K562 (cell line): ENCODE measurements around the gene ATP6V0D1. TPM values are rescaled to one million over a fixed set of nuclear protein-coding genes. Genes with fewer than 3 reads are reported as not detected.

Experiments
- C11orf30 ChIP-seq: fragments of 450-650 bp; IDR thresholded peaks from 2 replicates; pipeline ENCODE4 v1.6.1; 2016; ENCODE audit warnings: low read depth, mild to moderate bottlenecking
- CEBPG ChIP-seq, 3 experiments: fragments of 200-800 bp in 1 of 3; sonication (Bioruptor generic) in 1 of 3; sonication (generic) in 1 of 3; formaldehyde crosslinking in 1 of 3; IDR thresholded peaks in 2 of 3; conservative IDR thresholded peaks in 1 of 3; 2 replicates each; pipeline versions ENCODE4 v1.6.1 to v1.8.0; 2016 to 2022; ENCODE audit warnings: missing compliant biosample characterization in 2 of 3, missing genetic modification characterization in 2 of 3, mild to moderate bottlenecking in 1 of 3, missing genetic modification reagents in 1 of 3
- CREBBP ChIP-seq: IDR thresholded peaks from one replicate; pipeline ENCODE4 v1.6.1; 2012; ENCODE audit warnings: low read depth, mild to moderate bottlenecking, control low read depth, inconsistent platforms, low read length
- FOXK1 ChIP-seq: sonication (generic); formaldehyde crosslinking; IDR thresholded peaks from 2 replicates; pipeline ENCODE4 v1.8.0; 2022; ENCODE audit warnings: missing genetic modification reagents, mild to moderate bottlenecking, borderline replicate concordance
- FUS ChIP-seq: fragments of 200-400 bp; formaldehyde crosslinking; optimal IDR thresholded peaks from 2 replicates; pipeline ENCODE3; 2017; ENCODE audit warnings: low read depth, low read length
- GTF2F1 ChIP-seq: IDR thresholded peaks from 2 replicates; pipeline ENCODE4 v1.6.1; 2011; ENCODE audit warnings: low read depth, low read length, improper control_type of control experiment
- HCFC1 ChIP-seq: IDR thresholded peaks from 2 replicates; pipeline ENCODE4 v1.6.1; 2012; ENCODE audit warnings: low read depth, low read length, improper control_type of control experiment
- KLF10 ChIP-seq: fragments of 250-450 bp; sonication (Bioruptor Pico); IDR thresholded peaks from 2 replicates; pipeline ENCODE4 v1.6.1; 2021; ENCODE audit warnings: matching md5 sums
- NCOR1 ChIP-seq: fragments of 450-650 bp; IDR thresholded peaks from 2 replicates; pipeline ENCODE4 v1.6.1; 2016; ENCODE audit warnings: mild to moderate bottlenecking, moderate library complexity
- NUFIP1 ChIP-seq: fragments of 450-650 bp; IDR thresholded peaks from 2 replicates; pipeline ENCODE4 v1.6.1; 2018; ENCODE audit not compliant: partially characterized antibody
- OTX1 ChIP-seq: fragments of 450-650 bp; formaldehyde crosslinking; IDR thresholded peaks from 2 replicates; pipeline ENCODE4 v1.4.0; 2022; ENCODE audit warnings: mild to moderate bottlenecking
- PHTF2 ChIP-seq: fragments of 250-450 bp; sonication (Bioruptor Pico); IDR thresholded peaks from 2 replicates; pipeline ENCODE4 v1.5.0; 2021; ENCODE audit warnings: mild to moderate bottlenecking
- PTTG1 ChIP-seq: fragments of 450-650 bp; IDR thresholded peaks from 2 replicates; pipeline ENCODE4 v1.6.1; 2016; ENCODE audit warnings: low read depth, mild to moderate bottlenecking, missing genetic modification characterization, missing compliant biosample characterization
- SP1 ChIP-seq: sonication (generic); formaldehyde crosslinking; IDR thresholded peaks from 2 replicates; pipeline ENCODE4 v1.8.1; 2022; ENCODE audit warnings: mild to moderate bottlenecking, missing genetic modification reagents
- TCF7L2 ChIP-seq: fragments of 150-350 bp; IDR thresholded peaks from 2 replicates; pipeline ENCODE4 v1.6.1; 2016; ENCODE audit warnings: low read depth, mild to moderate bottlenecking, low read length, moderate library complexity
- U2AF1 ChIP-seq: fragments of 200-400 bp; formaldehyde crosslinking; optimal IDR thresholded peaks from 2 replicates; pipeline ENCODE3; 2017; ENCODE audit warnings: mild to moderate bottlenecking, low read depth, low read length, moderate library complexity
- XRCC4 ChIP-seq: IDR thresholded peaks from one replicate; pipeline ENCODE4 v1.6.1; 2011; ENCODE audit not compliant: insufficient read depth, insufficient read length; ENCODE audit errors: extremely low read depth
- ZKSCAN3 ChIP-seq: fragments of 250-450 bp; sonication (Bioruptor Pico); IDR thresholded peaks from 2 replicates; pipeline ENCODE4 v1.4.0; 2020
- ZNF696 ChIP-seq: fragments of 250-450 bp; sonication (Bioruptor Pico); conservative IDR thresholded peaks from 2 replicates; pipeline ENCODE4 v1.4.0; 2020; ENCODE audit warnings: mild to moderate bottlenecking, moderate library complexity
- polyA plus RNA-seq, 8 experiments: library from polyadenylated mRNA; depleted of rRNA in 4 of 8; stranded (reverse) in 5 of 8; unstranded in 3 of 8; fragments of >200 nt; fragmentation: Nextera tagmentation in 2 of 8; fragmentation: Illumina TruSeq in 1 of 8; extraction: Ambion mirVana in 2 of 8; extraction: Trizol in 1 of 8; gene quantifications; 2 replicates each; pipeline versions ENCODE4 v1.2.1 to v1.2.3, GENCODE V29; 2011 to 2014; ENCODE audit warnings: inconsistent platforms in 1 of 8, missing spikeins in 1 of 8
- total RNA-seq, 7 experiments: library from RNA; depleted of rRNA in 6 of 7; stranded (reverse); fragments of >200 nt in 6 of 7; fragmentation: Illumina TruSeq in 2 of 7; extraction: Trizol in 2 of 7; gene quantifications; 2 replicates each; pipeline versions ENCODE4 v1.2.1 to v1.2.3, GENCODE V29; 2011 to 2021; ENCODE audit warnings: low replicate concordance in 1 of 7
- TF ChIP-seq, protein P1 (sequence below): fragments of 450-650 bp; IDR thresholded peaks from 2 replicates; pipeline ENCODE4 v1.6.1; 2017; ENCODE audit warnings: mild to moderate bottlenecking, moderate library complexity
- TF ChIP-seq, protein P2 (sequence below): sonication (generic); formaldehyde crosslinking; IDR thresholded peaks from 2 replicates; pipeline ENCODE4 v1.8.1; 2023; ENCODE audit warnings: mild to moderate bottlenecking, missing genetic modification reagents

Gene ATP6V0D1
- total and polyA plus RNA-seq, 9 of the 15 experiments (the other 6 are each of a cell fraction or from before 2014, with no cell fraction given): 23.2 to 69.7 (median 45.6) TPM

GRCh38 chr16:67521095-67521804 lies 40.3 kb upstream of the ATP6V0D1 start (continued):
- TF ChIP-seq U2AF1: no peak
- TF ChIP-seq NCOR1: no peak
- no peak for TF ChIP-seq PHTF2 (CRISPR knock-in tag)
- TF ChIP-seq PTTG1 (tag): no peak
- no peak for TF ChIP-seq CREBBP
- TF ChIP-seq, protein P1, sequence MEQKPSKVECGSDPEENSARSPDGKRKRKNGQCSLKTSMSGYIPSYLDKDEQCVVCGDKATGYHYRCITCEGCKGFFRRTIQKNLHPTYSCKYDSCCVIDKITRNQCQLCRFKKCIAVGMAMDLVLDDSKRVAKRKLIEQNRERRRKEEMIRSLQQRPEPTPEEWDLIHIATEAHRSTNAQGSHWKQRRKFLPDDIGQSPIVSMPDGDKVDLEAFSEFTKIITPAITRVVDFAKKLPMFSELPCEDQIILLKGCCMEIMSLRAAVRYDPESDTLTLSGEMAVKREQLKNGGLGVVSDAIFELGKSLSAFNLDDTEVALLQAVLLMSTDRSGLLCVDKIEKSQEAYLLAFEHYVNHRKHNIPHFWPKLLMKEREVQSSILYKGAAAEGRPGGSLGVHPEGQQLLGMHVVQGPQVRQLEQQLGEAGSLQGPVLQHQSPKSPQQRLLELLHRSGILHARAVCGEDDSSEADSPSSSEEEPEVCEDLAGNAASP: no peak
- TF ChIP-seq SP1 (CRISPR knock-in tag): peak; percentile 84
- TF ChIP-seq GTF2F1: no peak
- no peak for TF ChIP-seq ZNF696 (CRISPR knock-in tag)
- no peak for TF ChIP-seq TCF7L2
- no peak for TF ChIP-seq OTX1 (CRISPR knock-in tag)
- no peak for TF ChIP-seq FUS
- TF ChIP-seq, protein P2, sequence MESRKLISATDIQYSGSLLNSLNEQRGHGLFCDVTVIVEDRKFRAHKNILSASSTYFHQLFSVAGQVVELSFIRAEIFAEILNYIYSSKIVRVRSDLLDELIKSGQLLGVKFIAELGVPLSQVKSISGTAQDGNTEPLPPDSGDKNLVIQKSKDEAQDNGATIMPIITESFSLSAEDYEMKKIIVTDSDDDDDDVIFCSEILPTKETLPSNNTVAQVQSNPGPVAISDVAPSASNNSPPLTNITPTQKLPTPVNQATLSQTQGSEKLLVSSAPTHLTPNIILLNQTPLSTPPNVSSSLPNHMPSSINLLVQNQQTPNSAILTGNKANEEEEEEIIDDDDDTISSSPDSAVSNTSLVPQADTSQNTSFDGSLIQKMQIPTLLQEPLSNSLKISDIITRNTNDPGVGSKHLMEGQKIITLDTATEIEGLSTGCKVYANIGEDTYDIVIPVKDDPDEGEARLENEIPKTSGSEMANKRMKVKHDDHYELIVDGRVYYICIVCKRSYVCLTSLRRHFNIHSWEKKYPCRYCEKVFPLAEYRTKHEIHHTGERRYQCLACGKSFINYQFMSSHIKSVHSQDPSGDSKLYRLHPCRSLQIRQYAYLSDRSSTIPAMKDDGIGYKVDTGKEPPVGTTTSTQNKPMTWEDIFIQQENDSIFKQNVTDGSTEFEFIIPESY (CRISPR knock-in tag): peak; percentile 86
- no peak for TF ChIP-seq ZKSCAN3
- TF ChIP-seq C11orf30: peak; percentile 61; the same call in 1 of the 2 replicates
- no peak for TF ChIP-seq NUFIP1
- no peak for TF ChIP-seq XRCC4
- TF ChIP-seq HCFC1: peak; percentile 56
- no peak for TF ChIP-seq KLF10
- TF ChIP-seq FOXK1 (CRISPR knock-in tag): no peak; the same call in 1 of the 2 replicates
- no peak for TF ChIP-seq CEBPG (CRISPR knock-in tag; IDR thresholded peaks at IDR 0.05)
- no peak for TF ChIP-seq CEBPG (tag; conservative IDR thresholded peaks at IDR 0.05 in 1 of 2, IDR thresholded peaks at IDR 0.05 in 1 of 2)
